Neural progenitor cell (in vitro differentiated cells): ENCODE results near the gene LZTS2. TPM values are rescaled to one million over a fixed set of nuclear protein-coding genes. Genes with fewer than 3 reads are reported as not detected.

Source experiments
- DNase-seq: peaks from one replicate; pipeline ENCODE4 v3.0.0-alpha.2; 2016; ENCODE audit warnings: low spot score
- H2AFZ ChIP-seq: fragments of 200-600 bp; sonication (generic); replicated peaks from 2 replicates; pipeline ENCODE4 v1.6.1; 2016; ENCODE audit warnings: antibody characterized with exemption
- H3F3A ChIP-seq: fragments of 200-600 bp; sonication (generic); 2 replicates; pipeline ENCODE4 v1.6.1; 2016; ENCODE audit warnings: antibody characterized with exemption, low read depth
- H3K27ac ChIP-seq: fragments of 200-600 bp; sonication (generic); 2 replicates; pipeline ENCODE4 v1.5.1; 2016; ENCODE audit warnings: mild to moderate bottlenecking
- H3K27me3 ChIP-seq: fragments of 200-600 bp; sonication (generic); 2 replicates; pipeline ENCODE4 v1.6.1; 2016; ENCODE audit warnings: mild to moderate bottlenecking, moderate library complexity
- H3K36me3 ChIP-seq: fragments of 200-600 bp; sonication (generic); 2 replicates; pipeline ENCODE4 v1.5.1; 2016
- H3K4me1 ChIP-seq: fragments of 200-600 bp; sonication (generic); 2 replicates; pipeline ENCODE4 v1.6.1; 2016; ENCODE audit warnings: mixed run types
- H3K4me2 ChIP-seq: fragments of 200-600 bp; sonication (generic); 2 replicates; pipeline ENCODE4 v1.6.1; 2016
- H3K4me3 ChIP-seq: fragments of 200-600 bp; sonication (generic); 2 replicates; pipeline ENCODE4 v1.5.1; 2016
- H3K79me2 ChIP-seq: fragments of 200-600 bp; sonication (generic); 2 replicates; pipeline ENCODE4 v1.6.1; 2016; ENCODE audit warnings: low read depth
- H3K9ac ChIP-seq: fragments of 200-600 bp; sonication (generic); 2 replicates; pipeline ENCODE4 v1.6.1; 2016
- H3K9me3 ChIP-seq: fragments of 200-600 bp; sonication (generic); 2 replicates; pipeline ENCODE4 v1.5.1; 2016; ENCODE audit warnings: low read depth
- H4K20me1 ChIP-seq: fragments of 200-600 bp; sonication (generic); 2 replicates; pipeline ENCODE4 v1.6.1; 2016; ENCODE audit warnings: low read depth
- H3K27ac Mint-ChIP-seq: 3 replicates; pipeline ENCODE4 v1.8.0; 2021; ENCODE audit warnings: mixed read lengths
- H3K27me3 Mint-ChIP-seq: 2 replicates; pipeline ENCODE4 v1.8.0; 2022; ENCODE audit warnings: low read depth, mild to moderate bottlenecking, inconsistent platforms, moderate library complexity, mixed read lengths; ENCODE audit not compliant: insufficient read depth
- H3K36me3 Mint-ChIP-seq: 3 replicates; pipeline ENCODE4 v1.8.0; 2021; ENCODE audit warnings: mixed read lengths
- H3K4me1 Mint-ChIP-seq: 3 replicates; pipeline ENCODE4 v1.8.0; 2021; ENCODE audit warnings: mixed read lengths
- H3K4me3 Mint-ChIP-seq: 3 replicates; pipeline ENCODE4 v1.8.0; 2021; ENCODE audit warnings: mild to moderate bottlenecking, moderate library complexity, mixed read lengths
- H3K9me3 Mint-ChIP-seq: 3 replicates; pipeline ENCODE4 v1.8.0; 2020; ENCODE audit warnings: mixed read lengths
- CTCF ChIP-seq: fragments of 200-600 bp; sonication (generic); IDR thresholded peaks from 2 replicates; pipeline ENCODE4 v1.5.1; 2017; ENCODE audit warnings: antibody characterized with exemption, mild to moderate bottlenecking
- EZH2 ChIP-seq: fragments of 200-600 bp; sonication (generic); IDR thresholded peaks from 2 replicates; pipeline ENCODE4 v1.6.1; 2017; ENCODE audit warnings: antibody characterized with exemption, mild to moderate bottlenecking, moderate library complexity
- EZH2phosphoT487 ChIP-seq: fragments of 200-600 bp; sonication (generic); IDR thresholded peaks from 2 replicates; pipeline ENCODE4 v1.6.1; 2017; ENCODE audit warnings: antibody characterized with exemption
- total RNA-seq: library from RNA; depleted of rRNA; stranded (reverse); fragments of >200 nt; gene quantifications from 2 replicates; pipeline ENCODE4 v1.2.3, GENCODE V29; 2015; ENCODE audit warnings: low replicate concordance

LZTS2 gene
- total RNA-seq, 1 donor from 2014 or later, result 34.7 TPM

- Histone ChIP-seq H3K9me3 (no peaks in the 10 kb centered on the region), H3K4me3 (peak within 1 kb of the TSS; percentile 69), H3K27me3 (peaks cover 20% of the 10 kb centered on the region), H4K20me1 (peaks cover 4% of the 10 kb centered on the region), H3K9ac (no peak within 1 kb of the TSS), H2AFZ (peak within 1 kb of the TSS; percentile 91), H3K4me2 (peak within 1 kb of the TSS; percentile 93), H3F3A (peaks cover 33% of the 10 kb centered on the region), H3K36me3 (no peaks in the 10 kb centered on the region), H3K27ac (no peak within 1 kb of the TSS), H3K79me2 (no peaks in the 10 kb centered on the region), H3K4me1 (peaks cover 13% of the 10 kb centered on the region)
- Mint-ChIP-seq H3K4me1 (peaks cover 31% of the 10 kb centered on the region), H3K27ac (no peak within 1 kb of the TSS), H3K4me3 (peak within 1 kb of the TSS; percentile 85), H3K36me3 (peaks cover 3% of the 10 kb centered on the region), H3K9me3 (no peaks in the 10 kb centered on the region), H3K27me3 (peaks cover 14% of the 10 kb centered on the region)
- no peak for TF ChIP-seq EZH2phosphoT487
- peak; percentile 74 for TF ChIP-seq CTCF
- TF ChIP-seq EZH2, result peak; percentile 47
- DNase-seq, result peak; percentile 88
Measured at GRCh38 chr10:100969187-100970075, 30.2 kb upstream of the LZTS2 start, which contains the start of gene SEMA4G. TSS of gene SEMA4G (plus strand) at chr10:100969504. CDS start at chr10:100972913, 3,409 bp downstream.

- Histone ChIP-seq H3K4me3 (peak overlapping the region; percentile 69), H3K36me3 (no peaks in the 10 kb centered on the region), H3K4me1 (peaks cover 13% of the 10 kb centered on the region), H3K4me2 (peak overlapping the region; percentile 93), H3K9ac (no peak overlapping the region), H3K27ac (no peak overlapping the region), H3F3A (peaks cover 33% of the 10 kb centered on the region), H3K79me2 (no peaks in the 10 kb centered on the region), H4K20me1 (peaks cover 4% of the 10 kb centered on the region), H3K9me3 (no peaks in the 10 kb centered on the region), H2AFZ (peak overlapping the region; percentile 91), H3K27me3 (peaks cover 20% of the 10 kb centered on the region)
- H3K27ac Mint-ChIP-seq, result no peak overlapping the region
- H3K4me3 Mint-ChIP-seq, result peak overlapping the region; percentile 85
- TF ChIP-seq EZH2phosphoT487, result no peak
- no peak for TF ChIP-seq CTCF
- no peak for TF ChIP-seq EZH2
- no peaks in the 10 kb centered on the region for H3K9me3 Mint-ChIP-seq
- H3K36me3 Mint-ChIP-seq, result peaks cover 3% of the 10 kb centered on the region
- peaks cover 31% of the 10 kb centered on the region for H3K4me1 Mint-ChIP-seq
- H3K27me3 Mint-ChIP-seq, result peaks cover 14% of the 10 kb centered on the region
- peak; percentile 42 for DNase-seq
Measured at GRCh38 chr10:100970076-100970913, 29.3 kb upstream of the LZTS2 start.

- Histone ChIP-seq H3K9me3 (no peaks in the 10 kb centered on the region), H3K4me2 (no peak overlapping the region), H3K27me3 (peaks cover 20% of the 10 kb centered on the region), H3K36me3 (no peaks in the 10 kb centered on the region), H4K20me1 (peaks cover 4% of the 10 kb centered on the region), H3K27ac (no peak overlapping the region), H3K4me3 (no peak overlapping the region), H2AFZ (no peak overlapping the region), H3K9ac (no peak overlapping the region), H3K79me2 (no peaks in the 10 kb centered on the region), H3K4me1 (peaks cover 13% of the 10 kb centered on the region), H3F3A (peaks cover 33% of the 10 kb centered on the region)
- Mint-ChIP-seq H3K36me3 (no peaks in the 10 kb centered on the region), H3K4me1 (peaks cover 31% of the 10 kb centered on the region), H3K27me3 (peaks cover 14% of the 10 kb centered on the region), H3K4me3 (peak overlapping the region; percentile 85), H3K9me3 (no peaks in the 10 kb centered on the region), H3K27ac (no peak overlapping the region)
- no peak for TF ChIP-seq EZH2
- TF ChIP-seq EZH2phosphoT487, result no peak
- TF ChIP-seq CTCF, result no peak
- DNase-seq, result no peak
Measured at GRCh38 chr10:100970914-100971811, 28.4 kb upstream of the LZTS2 start.
